Peyer's patch (tissue), 4 donors: Measurements from ENCODE around the gene FBLN1. TPM values are rescaled to one million over a fixed set of nuclear protein-coding genes. Genes with fewer than 3 reads are reported as not detected.
A peak's percentile ranks its signal among the peaks of the same experiment; 100 is the strongest.

Experiments used
- DNase-seq, 3 donors: peaks; one replicate each; pipeline ENCODE4 v3.0.0-alpha.2; 2017 to 2019
- H3K27ac ChIP-seq, 4 donors: fragments of 200-600 bp; sonication (generic); one replicate each; pipeline ENCODE4 v1.5.1; 2016 to 2019
- H3K27me3 ChIP-seq, 2 donors: fragments of 200-600 bp; sonication (generic); one replicate each; pipeline ENCODE4 v1.5.1; 2019
- H3K36me3 ChIP-seq, 3 donors: fragments of 200-600 bp; sonication (generic); one replicate each; pipeline ENCODE4 v1.5.1; 2016 to 2019
- H3K4me1 ChIP-seq, 4 donors: fragments of 200-600 bp; sonication (generic); one replicate each; pipeline ENCODE4 v1.5.1; 2016 to 2019
- H3K4me3 ChIP-seq, 4 donors: fragments of 200-600 bp; sonication (generic); 1 replicate in 3 of 4; 2 replicates in 1 of 4; pipeline ENCODE4 v1.5.1; 2016 to 2019; ENCODE audit warnings: mild to moderate bottlenecking in 1 of 4
- H3K9me3 ChIP-seq, 4 donors: fragments of 200-600 bp; sonication (generic); one replicate each; pipeline ENCODE4 v1.5.1; 2016 to 2019; ENCODE audit warnings: mild to moderate bottlenecking in 1 of 4
- CTCF ChIP-seq, 6 experiments: fragments of 450-650 bp in 4 of 6; fragments of 200-600 bp in 2 of 6; sonication (generic) in 1 of 6; IDR thresholded peaks; one replicate each; pipeline ENCODE4 v1.5.1; 2017 to 2019; ENCODE audit warnings: antibody characterized with exemption in 6 of 6, mild to moderate bottlenecking in 3 of 6, moderate library complexity in 1 of 6
- POLR2A ChIP-seq, 2 donors: fragments of 450-650 bp; IDR thresholded peaks; one replicate each; pipeline ENCODE4 v1.5.1; 2017; ENCODE audit warnings: antibody characterized with exemption in 2 of 2, mild to moderate bottlenecking in 2 of 2, moderate library complexity in 2 of 2
- total RNA-seq, 4 donors: library from RNA; depleted of rRNA; stranded (reverse); fragments of >200 nt; gene quantifications; one replicate each; pipeline ENCODE4 v1.1.0, GENCODE V29; 2016

Gene FBLN1
- total RNA-seq, 4 donors from 2014 or later: 29.8 to 162 (median 136) TPM

- Histone ChIP-seq H3K36me3 (no peaks in the 10 kb centered on the region), H3K27me3 (no peaks in the 10 kb centered on the region), H3K9me3 (no peaks in the 10 kb centered on the region), H3K27ac (no peak overlapping the region), H3K4me3 (no peak overlapping the region), H3K4me1 (no peaks in the 10 kb centered on the region)
- no peak for DNase-seq
- no peak for TF ChIP-seq CTCF (IDR thresholded peaks at IDR 0.05)
- no peak for TF ChIP-seq POLR2A (IDR thresholded peaks at IDR 0.05)
Observed at GRCh38 chr22:45598596-45599217, 96.0 kb downstream of the FBLN1 start.

- peak in 1 of 3 donors; percentile 31 for DNase-seq
- no peak for TF ChIP-seq POLR2A (IDR thresholded peaks at IDR 0.05)
- Histone ChIP-seq H3K27ac (no peak overlapping the region), H3K4me1 (no peaks in the 10 kb centered on the region), H3K4me3 (no peak overlapping the region), H3K9me3 (no peaks in the 10 kb centered on the region), H3K36me3 (no peaks in the 10 kb centered on the region), H3K27me3 (no peaks in the 10 kb centered on the region)
Observed at GRCh38 chr22:45599836-45600577, 97.3 kb downstream of the FBLN1 start.

DNA sequence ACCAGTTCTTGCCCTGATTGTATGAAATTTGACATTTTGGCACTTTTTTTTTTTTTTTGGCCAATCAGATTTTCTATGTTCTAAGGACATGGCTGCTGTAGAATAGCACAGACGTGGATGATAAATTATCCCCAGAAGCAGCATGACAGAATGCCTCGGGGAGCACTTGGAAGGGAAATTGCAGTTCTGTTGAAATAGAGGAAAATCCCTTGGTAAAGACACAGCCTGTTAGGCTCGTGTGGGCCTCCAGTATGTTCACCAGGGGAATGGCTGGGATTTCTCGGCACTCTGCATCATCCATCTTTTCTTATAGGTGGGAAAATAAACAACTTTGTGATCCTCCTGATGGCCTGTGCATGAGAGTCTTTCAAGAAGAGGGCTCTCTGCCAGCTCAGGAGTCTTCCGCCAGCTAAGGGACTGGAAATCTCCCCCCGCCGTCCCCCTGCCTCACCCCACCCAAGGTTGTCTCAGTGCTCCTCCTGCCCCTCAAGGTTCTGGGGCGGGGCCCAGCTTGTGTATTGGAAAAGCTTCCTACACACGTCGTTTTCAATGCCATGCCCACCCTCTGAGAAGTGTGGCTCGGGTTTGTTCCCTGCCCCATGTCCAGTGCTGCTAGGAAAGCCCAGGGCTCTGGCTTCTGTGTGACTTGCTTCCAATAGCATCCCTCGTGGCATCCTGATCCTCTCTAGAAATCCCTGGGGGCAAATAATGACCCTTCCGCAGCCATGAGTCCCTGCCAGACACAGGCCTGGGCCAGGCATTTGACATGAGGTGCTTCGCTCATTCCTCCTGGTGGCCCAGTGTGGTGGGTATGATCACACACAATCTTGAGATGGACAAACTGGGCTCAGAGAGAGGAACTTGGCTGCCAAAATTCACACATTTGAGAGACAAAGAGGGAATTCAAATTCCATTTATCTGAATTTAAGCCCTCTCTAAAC lies 98.4 kb downstream of the FBLN1 start:
- no peaks in the 10 kb centered on the region for H3K36me3 ChIP-seq
- TF ChIP-seq CTCF (IDR thresholded peaks at IDR 0.05) (no peak), POLR2A (IDR thresholded peaks at IDR 0.05) (no peak)
- DNase-seq: peak in 1 of 3 donors; percentile 33
- no peaks in the 10 kb centered on the region for H3K27me3 ChIP-seq
- H3K27ac ChIP-seq: no peak overlapping the region
- no peaks in the 10 kb centered on the region for H3K4me1 ChIP-seq
- no peaks in the 10 kb centered on the region for H3K9me3 ChIP-seq
- no peak overlapping the region for H3K4me3 ChIP-seq

DNA sequence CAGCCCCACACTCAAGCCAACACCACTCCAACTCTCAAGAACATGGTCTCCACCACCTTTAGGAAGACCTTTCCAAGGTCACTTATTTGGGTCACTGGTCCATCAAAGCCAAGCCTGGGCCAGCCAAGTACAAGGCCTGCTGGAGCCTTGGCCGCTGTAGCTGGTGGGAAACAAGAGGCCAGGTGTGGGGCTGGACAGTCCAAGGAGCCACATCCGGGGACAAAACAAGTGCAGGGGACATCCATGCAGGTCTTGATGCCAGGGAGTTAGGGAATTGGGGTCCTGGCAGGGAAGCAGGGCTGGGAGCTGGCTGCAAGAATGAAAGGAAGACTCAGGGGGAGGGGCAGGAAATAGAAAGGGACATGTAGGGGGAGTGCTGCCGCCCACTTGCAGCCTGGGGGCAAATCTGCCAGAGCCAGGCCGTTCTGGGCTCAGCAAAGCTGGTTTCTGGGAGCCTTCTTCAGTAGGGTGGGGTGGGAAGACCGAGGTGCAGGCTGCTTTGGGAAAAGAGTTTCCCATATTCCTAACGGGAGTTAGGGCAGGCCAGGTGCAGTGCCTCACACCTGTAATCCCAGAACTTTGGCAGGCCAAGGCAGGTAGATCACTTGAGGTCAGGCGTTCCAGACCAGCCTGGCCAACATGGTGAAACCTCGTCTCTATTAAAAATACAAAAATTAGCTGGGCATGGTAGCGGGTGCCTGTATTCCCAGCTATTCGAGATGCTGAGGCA lies 99.5 kb downstream of the FBLN1 start:
- TF ChIP-seq POLR2A (IDR thresholded peaks at IDR 0.05): no peak
- TF ChIP-seq CTCF (IDR thresholded peaks at IDR 0.05): no peak
- H3K4me1 ChIP-seq: no peaks in the 10 kb centered on the region
- H3K9me3 ChIP-seq: no peaks in the 10 kb centered on the region
- no peak for DNase-seq
- no peak overlapping the region for H3K4me3 ChIP-seq
- H3K27me3 ChIP-seq: no peaks in the 10 kb centered on the region
- no peaks in the 10 kb centered on the region for H3K36me3 ChIP-seq
- no peak overlapping the region for H3K27ac ChIP-seq

DNA sequence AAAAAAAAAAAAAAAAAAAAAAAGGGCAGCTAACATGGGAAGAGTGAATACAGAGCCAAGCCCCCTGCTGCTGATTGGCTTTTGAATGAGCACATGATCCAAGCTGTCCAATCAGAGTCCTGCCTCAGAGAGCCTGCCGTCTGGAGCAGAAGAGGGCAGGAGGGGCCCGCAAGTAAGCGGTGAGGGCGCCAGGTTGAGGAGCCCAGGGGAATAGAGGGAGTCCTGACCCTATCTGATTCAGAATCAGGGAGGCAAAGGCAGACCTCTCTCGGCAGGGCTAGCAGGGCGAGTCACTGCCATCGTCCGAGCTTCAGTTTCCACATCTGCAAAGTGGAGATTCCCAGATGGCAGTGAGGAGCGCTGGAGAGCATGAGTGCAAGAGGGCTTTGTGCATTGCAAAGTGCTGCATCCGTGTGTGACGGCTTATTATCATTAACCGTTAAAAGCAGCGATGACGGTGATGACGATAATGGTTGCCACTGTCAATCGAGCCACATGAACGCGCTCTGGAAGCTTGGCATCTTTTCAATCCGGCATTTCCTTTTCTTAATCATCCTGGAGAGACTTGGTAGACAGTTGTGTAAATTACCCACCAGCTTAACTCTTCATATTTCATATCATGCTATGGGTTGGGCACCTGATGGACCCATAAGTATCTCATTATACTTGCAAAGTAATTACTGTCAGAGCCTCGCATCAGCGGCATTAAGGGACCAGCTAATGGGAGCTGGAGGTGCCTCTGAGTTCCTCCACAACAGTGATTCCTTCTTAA lies 100.3 kb downstream of the FBLN1 start:
- H3K4me1 ChIP-seq: no peaks in the 10 kb centered on the region
- H3K36me3 ChIP-seq: no peaks in the 10 kb centered on the region
- DNase-seq: peak in 1 of 3 donors; percentile 30
- H3K9me3 ChIP-seq: no peaks in the 10 kb centered on the region
- H3K27me3 ChIP-seq: no peaks in the 10 kb centered on the region
- TF ChIP-seq CTCF (IDR thresholded peaks at IDR 0.05): no peak
- TF ChIP-seq POLR2A (IDR thresholded peaks at IDR 0.05): no peak
- H3K27ac ChIP-seq: no peak overlapping the region
- H3K4me3 ChIP-seq: no peak overlapping the region
